ENCODE measurements around the gene TTC14. TPM values are rescaled to one million over a fixed set of nuclear protein-coding genes. Genes with fewer than 3 reads are reported as not detected.

Gene TTC14
- polyA plus RNA-seq, 1 experiment, result 18.0 TPM

GRCh38 chr3:180595559-180595935 lies 6.4 kb upstream of the TTC14 start:
- POLR2A ChIA-PET, result no interaction called here
- CTCF ChIA-PET, result interaction anchor here (0.6 to 1.2 kb wide), 4 partner anchors 16 to 828 kb away, joined by 3 read pairs; no protein-coding TSS in a partner anchor
- TF ChIP-seq CTCF (IDR thresholded peaks at IDR 0.05; ENCODE audit: insufficient read depth, low read depth, low read length), result no peak
- H3K4me3 ChIP-seq (ENCODE audit: low read depth, low read length), result no peak overlapping the region
- DNase-seq (ENCODE audit: low read depth), result no peak
- H3K36me3 ChIP-seq (ENCODE audit: control insufficient read depth, insufficient read depth, low read length), result no peaks in the 10 kb centered on the region
- no peaks in the 10 kb centered on the region; the same call in 1 of the 2 replicates for H3K27me3 ChIP-seq (ENCODE audit: control insufficient read depth, insufficient read depth, low read length)

- Histone ChIP-seq H3K4me3 (ENCODE audit: low read depth, low read length) (no peak overlapping the region), H3K36me3 (ENCODE audit: control insufficient read depth, insufficient read depth, low read length) (no peaks in the 10 kb centered on the region; the same call in 1 of the 2 replicates), H3K27me3 (ENCODE audit: control insufficient read depth, insufficient read depth, low read length) (no peaks in the 10 kb centered on the region; the same call in 1 of the 2 replicates)
- TF ChIP-seq CTCF (IDR thresholded peaks at IDR 0.05; ENCODE audit: insufficient read depth, low read depth, low read length), result no peak
- no peak for DNase-seq (ENCODE audit: low read depth)
- ChIA-PET POLR2A (interaction anchor here (0.5 kb wide), 1 partner anchor 10 kb away, joined by 3 read pairs; no protein-coding TSS in a partner anchor), CTCF (interaction anchor here (0.5 to 1.3 kb wide), 2 partner anchors 11 to 20 kb away, joined by 3 read pairs; no protein-coding TSS in a partner anchor)
Measured at GRCh38 chr3:180600473-180600872, 1.5 kb upstream of the TTC14 start.

GRCh38 chr3:180611006-180611405 lies 9.0 kb downstream of the TTC14 start:
- POLR2A ChIA-PET, result interaction anchor here (0.6 kb wide), 1 partner anchor 950 kb away, joined by 3 read pairs; no protein-coding TSS in a partner anchor
- H3K4me3 ChIP-seq (ENCODE audit: low read depth, low read length), result no peak overlapping the region
- DNase-seq (ENCODE audit: low read depth), result peak; percentile 18
- CTCF ChIA-PET, result interaction anchor here (0.7 to 1.4 kb wide), 3 partner anchors 8 to 16 kb away, joined by 3 read pairs; no protein-coding TSS in a partner anchor
- peaks cover 6% of the 10 kb centered on the region for H3K36me3 ChIP-seq (ENCODE audit: control insufficient read depth, insufficient read depth, low read length)
- no peaks in the 10 kb centered on the region for H3K27me3 ChIP-seq (ENCODE audit: control insufficient read depth, insufficient read depth, low read length)
- no peak for TF ChIP-seq CTCF (IDR thresholded peaks at IDR 0.05; ENCODE audit: insufficient read depth, low read depth, low read length)

DNA sequence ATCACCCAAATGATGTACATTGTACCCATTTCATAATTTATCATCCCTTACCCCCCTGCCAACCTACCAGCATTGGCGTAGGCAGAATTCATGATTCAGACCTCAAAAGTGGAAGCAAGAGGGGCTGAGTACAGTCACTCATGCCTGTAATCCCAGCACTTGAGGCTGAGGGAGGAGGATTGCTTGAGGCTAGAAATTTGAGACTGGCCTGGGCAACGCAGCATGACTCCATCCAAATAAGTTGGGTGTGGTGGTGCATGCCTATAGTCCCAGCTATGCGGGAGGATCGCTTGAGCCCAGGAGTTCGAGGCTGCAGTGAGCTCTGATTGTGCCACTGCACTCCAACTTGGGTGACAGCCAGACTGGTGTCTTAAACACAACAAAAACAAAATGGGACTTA lies 10.4 kb downstream of the TTC14 start:
- H3K36me3 ChIP-seq (ENCODE audit: control insufficient read depth, insufficient read depth, low read length), result peaks cover 6% of the 10 kb centered on the region
- H3K27me3 ChIP-seq (ENCODE audit: control insufficient read depth, insufficient read depth, low read length), result no peaks in the 10 kb centered on the region
- TF ChIP-seq CTCF (IDR thresholded peaks at IDR 0.05; ENCODE audit: insufficient read depth, low read depth, low read length), result no peak
- no peak for DNase-seq (ENCODE audit: low read depth)
- no peak overlapping the region for H3K4me3 ChIP-seq (ENCODE audit: low read depth, low read length)
- ChIA-PET POLR2A (no interaction called here), CTCF (interaction anchor here (0.6 to 1.4 kb wide), 3 partner anchors 10 to 1029 kb away, joined by 3 to 4 read pairs (median 3); no protein-coding TSS in a partner anchor)

DNA sequence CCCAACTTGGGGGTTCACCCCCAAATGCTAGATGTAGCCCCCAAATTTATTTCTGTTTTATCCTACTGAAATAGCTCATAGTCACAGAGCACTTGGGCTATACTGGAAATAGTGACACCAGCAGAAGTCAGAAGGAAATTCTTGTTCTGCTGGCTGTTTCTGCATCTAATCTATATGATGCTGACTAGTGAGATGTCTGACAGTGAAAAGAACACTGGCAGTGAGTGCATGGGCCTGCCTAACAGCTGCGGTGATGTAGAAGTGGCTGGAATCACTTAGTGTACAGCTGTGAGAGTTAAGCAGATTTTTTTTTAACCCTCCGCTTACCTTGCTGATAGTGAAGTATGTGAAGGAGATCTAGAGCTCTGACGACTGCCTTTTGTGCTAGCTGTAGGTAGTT lies 14.0 kb downstream of the TTC14 start:
- peaks cover 5% of the 10 kb centered on the region for H3K36me3 ChIP-seq (ENCODE audit: control insufficient read depth, insufficient read depth, low read length)
- H3K27me3 ChIP-seq (ENCODE audit: control insufficient read depth, insufficient read depth, low read length), result no peaks in the 10 kb centered on the region
- TF ChIP-seq CTCF (IDR thresholded peaks at IDR 0.05; ENCODE audit: insufficient read depth, low read depth, low read length), result no peak
- CTCF ChIA-PET, result no interaction called here
- POLR2A ChIA-PET, result no interaction called here
- DNase-seq (ENCODE audit: low read depth), result no peak
- no peak overlapping the region for H3K4me3 ChIP-seq (ENCODE audit: low read depth, low read length)
